Mucosa of rectum (tissue), 2 donors: ENCODE data around the gene DHRS3.

ENCODE experiments used
- H3K27ac ChIP-seq, 2 donors: one replicate each; pipeline ENCODE4 v1.7.0; 2013; ENCODE audit warnings: inconsistent platforms in 2 of 2, low read depth in 2 of 2, low read length in 2 of 2
- H3K27me3 ChIP-seq, 2 donors: one replicate each; pipeline ENCODE4 v1.7.0; 2013; ENCODE audit warnings: low read length in 2 of 2; ENCODE audit not compliant: control insufficient read depth in 2 of 2, insufficient read depth in 2 of 2
- H3K36me3 ChIP-seq, 2 donors: one replicate each; pipeline ENCODE4 v1.7.0; 2013; ENCODE audit warnings: low read length in 2 of 2; ENCODE audit not compliant: control insufficient read depth in 2 of 2, insufficient read depth in 2 of 2
- H3K4me1 ChIP-seq, 2 donors: one replicate each; pipeline ENCODE4 v1.7.0; 2013; ENCODE audit warnings: low read length in 2 of 2, mild to moderate bottlenecking in 1 of 2; ENCODE audit not compliant: control insufficient read depth in 2 of 2, insufficient read depth in 2 of 2
- H3K4me3 ChIP-seq, 2 donors: one replicate each; pipeline ENCODE4 v1.7.0; 2013; ENCODE audit warnings: low read length in 2 of 2
- H3K9ac ChIP-seq, 2 donors: one replicate each; pipeline ENCODE4 v1.7.0; 2013; ENCODE audit warnings: low read length in 2 of 2, low read depth in 1 of 2, mild to moderate bottlenecking in 1 of 2
- H3K9me3 ChIP-seq, 2 donors: one replicate each; pipeline ENCODE4 v1.7.0; 2013; ENCODE audit warnings: low read length in 2 of 2; ENCODE audit not compliant: control insufficient read depth in 2 of 2
- donor health status: healthy.
- donor health status: Normal muscosa, but diverticular disease.

DHRS3 gene

DNA sequence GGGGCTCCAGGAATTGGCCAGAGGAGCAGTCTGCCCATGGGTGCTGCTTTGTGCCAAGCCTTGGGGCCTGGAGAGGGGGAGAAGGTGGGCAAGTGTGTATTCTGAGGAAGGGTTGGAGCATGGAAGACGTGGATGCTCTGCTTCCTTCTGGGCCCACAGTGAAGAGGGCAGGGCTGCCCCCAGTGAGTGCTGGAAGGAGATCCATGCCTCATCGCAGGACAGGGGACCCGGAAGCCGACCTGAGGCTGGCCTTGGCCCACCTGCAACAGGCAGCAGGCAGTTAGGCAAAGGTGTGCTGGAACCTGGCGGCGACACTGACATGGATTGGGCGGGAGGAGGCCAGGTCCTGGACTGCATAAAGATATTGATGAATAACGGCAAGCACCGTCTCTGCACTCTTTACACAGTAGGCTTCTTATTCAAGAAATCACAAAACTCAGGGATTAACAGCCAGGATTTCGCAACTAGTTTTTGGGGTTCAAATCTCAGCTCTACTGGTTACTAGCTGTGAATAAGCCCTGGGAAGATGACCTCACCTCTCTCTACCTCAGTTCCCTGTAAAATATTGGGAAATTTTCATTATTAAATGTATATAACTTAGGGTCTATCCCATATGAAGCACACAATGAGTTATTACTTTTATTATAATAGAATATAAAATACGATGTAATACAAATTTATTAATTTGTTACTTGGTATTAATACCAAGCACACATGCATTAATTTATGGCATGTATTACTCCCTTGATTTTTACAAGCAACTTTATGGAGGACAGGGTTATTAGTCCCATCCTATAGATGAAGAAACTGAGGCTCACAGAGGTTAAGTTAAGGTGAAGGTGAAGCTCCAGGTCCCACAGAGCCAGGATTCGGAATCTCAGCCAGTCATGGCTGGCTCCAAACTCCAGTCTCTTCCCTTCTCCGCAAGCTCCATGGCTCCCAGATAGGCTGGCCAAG, 62.3 kb downstream of the DHRS3 start:
- Histone ChIP-seq H3K36me3 (no peaks in the 10 kb centered on the region), H3K27me3 (no peaks in the 10 kb centered on the region), H3K4me3 (no peak overlapping the region), H3K9ac (no peak overlapping the region), H3K4me1 (peaks cover 0 to 4% of the 10 kb centered on the region in 2 donors), H3K27ac (peak overlapping the region; percentile 17 to 64), H3K9me3 (no peaks in the 10 kb centered on the region)

DNA sequence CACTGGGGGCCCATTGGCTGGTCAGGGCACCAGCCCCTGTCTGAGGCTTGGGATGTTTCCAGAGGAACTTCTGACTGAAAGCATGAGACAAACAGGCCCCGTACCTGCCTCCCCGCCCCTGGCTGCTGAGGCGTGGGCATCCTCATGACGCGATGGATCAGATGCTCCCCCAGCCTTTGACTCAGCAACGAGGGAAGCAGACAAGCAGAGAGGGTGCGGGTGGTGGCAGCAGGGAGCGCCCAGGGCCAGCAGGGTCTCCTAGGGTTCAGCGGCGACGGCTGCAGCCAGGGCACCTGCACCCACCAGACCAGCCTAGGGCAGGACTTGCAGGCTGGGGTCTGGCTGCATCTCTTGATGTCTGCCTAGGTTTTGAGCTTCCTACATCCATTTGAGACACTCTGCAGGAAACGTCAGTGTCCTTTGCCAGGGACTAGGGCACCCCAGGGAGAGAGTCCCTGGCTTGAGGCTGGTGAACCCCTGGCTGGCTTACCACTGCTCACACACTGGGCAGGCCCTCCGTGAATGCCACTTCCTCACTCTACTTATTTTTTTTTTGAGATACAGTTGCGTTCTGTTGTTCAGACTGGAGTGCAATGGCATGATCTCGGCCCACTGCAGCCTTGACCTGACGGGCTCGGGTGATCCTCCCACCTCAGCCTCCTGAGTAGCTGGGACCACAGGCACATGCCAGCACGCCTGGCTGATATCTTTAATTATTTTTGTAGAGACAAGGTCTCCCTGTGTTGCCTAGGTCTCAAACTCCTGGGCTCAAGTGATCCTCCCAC, 63.3 kb downstream of the DHRS3 start:
- H3K9me3 ChIP-seq: no peaks in the 10 kb centered on the region
- H3K4me1 ChIP-seq: peaks cover under 1 to 4% of the 10 kb centered on the region in 2 donors
- H3K27ac ChIP-seq: no peak overlapping the region
- no peaks in the 10 kb centered on the region for H3K27me3 ChIP-seq
- no peaks in the 10 kb centered on the region for H3K36me3 ChIP-seq
- no peak overlapping the region for H3K4me3 ChIP-seq
- H3K9ac ChIP-seq: no peak overlapping the region

DNA sequence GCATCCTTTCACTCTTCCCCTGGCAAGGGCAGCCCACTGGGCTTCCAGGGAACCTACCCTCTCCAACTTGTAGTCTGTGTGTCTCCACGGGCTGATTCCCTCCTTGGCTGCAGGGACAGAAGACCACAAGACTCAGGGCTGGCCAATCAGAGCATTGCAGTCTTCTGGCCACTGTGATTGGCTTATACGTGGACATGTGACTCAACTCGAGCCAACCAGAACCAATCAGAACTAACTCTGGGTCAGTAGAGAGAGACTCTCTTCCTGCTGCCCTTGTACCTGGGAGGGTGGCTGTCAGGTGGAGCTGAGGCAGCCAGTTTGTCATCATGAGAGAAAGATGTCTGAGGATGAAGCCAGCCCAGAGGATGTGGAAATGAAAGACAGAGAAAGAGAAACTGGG, 64.0 kb downstream of the DHRS3 start:
- Histone ChIP-seq H3K27me3 (no peaks in the 10 kb centered on the region), H3K9me3 (no peaks in the 10 kb centered on the region), H3K9ac (no peak overlapping the region), H3K36me3 (no peaks in the 10 kb centered on the region), H3K27ac (no peak overlapping the region), H3K4me1 (peaks cover 6 to 10% of the 10 kb centered on the region in 2 donors), H3K4me3 (no peak overlapping the region)

DNA sequence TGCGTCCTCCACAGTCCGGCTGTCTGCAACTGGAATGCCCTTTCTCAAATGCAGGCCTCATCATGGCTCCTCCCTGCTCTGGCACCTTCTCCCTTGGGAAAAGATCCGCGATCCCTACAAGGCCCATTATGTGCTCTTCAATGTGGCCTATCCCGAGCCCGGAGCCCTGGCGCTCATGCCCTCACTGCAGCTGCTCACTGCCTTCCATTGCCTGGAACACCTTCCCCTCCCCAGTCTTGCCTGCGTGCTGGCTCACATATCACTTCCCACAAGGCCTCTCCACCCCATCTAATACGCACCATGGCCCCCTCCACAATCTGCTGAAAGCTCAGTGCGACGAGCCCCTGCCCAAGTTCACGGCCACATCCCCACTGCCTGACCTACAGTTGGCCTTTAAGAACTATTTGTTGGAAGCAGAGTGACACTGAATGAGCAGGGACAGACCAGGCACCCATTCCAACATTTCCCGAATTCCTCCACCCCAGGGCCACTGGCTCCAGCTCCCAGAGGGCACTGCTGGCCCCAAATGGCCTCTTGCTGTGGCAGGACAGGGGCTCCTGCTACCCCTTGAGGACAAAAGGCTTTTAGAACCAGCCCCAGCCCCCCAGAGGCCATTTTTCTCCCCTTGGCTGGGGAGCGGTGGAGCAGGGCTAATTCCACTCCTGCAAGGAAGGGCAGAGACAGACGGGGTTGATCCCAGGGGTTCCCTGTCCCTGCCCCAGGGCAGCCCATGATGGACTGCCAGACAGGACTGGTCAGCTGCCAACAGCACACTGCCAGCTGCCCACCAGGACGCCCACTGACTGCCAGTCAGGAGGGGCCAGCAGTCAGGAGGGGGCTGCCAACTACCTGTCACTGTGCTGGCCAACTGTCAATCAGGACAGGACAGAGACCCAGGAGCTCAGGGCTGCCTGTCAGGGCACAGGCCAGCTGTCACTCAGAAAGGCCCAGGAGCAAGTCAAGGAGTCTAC, 64.8 kb downstream of the DHRS3 start:
- Histone ChIP-seq H3K9ac (no peak overlapping the region), H3K9me3 (no peaks in the 10 kb centered on the region), H3K4me3 (no peak overlapping the region), H3K4me1 (peaks cover 6 to 12% of the 10 kb centered on the region in 2 donors), H3K27me3 (no peaks in the 10 kb centered on the region), H3K36me3 (no peaks in the 10 kb centered on the region), H3K27ac (no peak overlapping the region)

DNA sequence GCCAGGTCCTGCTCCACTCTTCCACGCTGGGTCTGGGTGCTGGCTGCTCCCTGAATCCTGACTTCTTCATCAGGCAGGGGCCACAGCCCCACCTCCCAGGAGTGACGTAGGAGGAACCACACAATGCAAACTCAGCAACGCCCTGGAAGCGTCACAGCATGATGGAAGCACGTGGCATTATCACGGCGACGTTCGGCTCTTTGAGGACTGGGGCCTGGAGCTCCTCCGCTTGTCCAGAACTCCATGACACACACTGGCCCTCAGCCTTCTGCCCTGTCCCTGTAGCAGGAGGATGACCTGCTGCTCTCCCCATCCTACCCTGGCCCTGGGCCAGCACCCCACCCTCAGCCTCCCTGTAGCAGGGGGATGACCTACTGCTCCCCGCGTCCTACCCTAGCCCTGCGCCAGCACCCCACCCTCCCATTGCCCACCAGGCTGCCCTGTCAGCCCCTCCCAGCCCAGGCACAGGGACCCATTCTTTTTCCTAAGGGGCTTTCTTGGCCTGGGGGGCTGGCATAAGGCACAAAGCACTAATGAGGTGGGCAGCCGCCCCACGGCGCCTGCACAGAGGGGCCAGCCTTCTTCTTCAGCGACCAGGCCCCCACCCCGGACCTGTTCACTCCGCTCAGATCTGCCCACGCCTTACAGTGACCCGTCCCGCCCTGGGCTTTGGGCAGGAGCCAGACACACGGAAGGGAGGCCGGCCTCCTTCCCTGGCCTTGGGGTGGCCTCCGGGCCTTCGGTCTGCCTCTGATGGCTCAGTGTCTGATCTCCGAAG, 65.7 kb downstream of the DHRS3 start:
- Histone ChIP-seq H3K36me3 (no peaks in the 10 kb centered on the region), H3K4me3 (no peak overlapping the region), H3K27ac (no peak overlapping the region), H3K27me3 (no peaks in the 10 kb centered on the region), H3K9me3 (no peaks in the 10 kb centered on the region), H3K9ac (no peak overlapping the region), H3K4me1 (peaks cover 9 to 15% of the 10 kb centered on the region in 2 donors)

DNA sequence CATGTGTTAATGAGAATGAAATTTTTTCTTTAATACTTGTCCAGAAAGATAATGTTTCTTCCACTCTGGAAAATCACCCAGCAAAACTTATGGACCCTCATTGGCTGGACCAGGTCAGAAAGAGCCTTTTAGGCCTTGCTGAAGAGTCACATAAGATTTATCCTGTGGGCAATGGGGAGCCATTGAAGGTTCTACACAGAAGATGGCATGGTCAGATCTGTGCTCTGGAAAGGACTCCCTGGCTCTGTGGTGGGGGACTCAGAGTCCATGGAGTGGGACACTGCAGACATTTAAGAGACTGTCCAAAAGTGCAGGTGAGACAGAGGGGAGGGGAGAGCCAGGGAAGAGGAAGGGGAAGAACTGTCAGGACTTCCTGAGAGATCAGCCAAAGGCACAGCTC, 66.4 kb downstream of the DHRS3 start:
- Histone ChIP-seq H3K36me3 (no peaks in the 10 kb centered on the region), H3K27ac (no peak overlapping the region), H3K27me3 (no peaks in the 10 kb centered on the region), H3K9ac (no peak overlapping the region), H3K4me1 (peaks cover 9 to 11% of the 10 kb centered on the region in 2 donors), H3K4me3 (no peak overlapping the region), H3K9me3 (no peaks in the 10 kb centered on the region)

DNA sequence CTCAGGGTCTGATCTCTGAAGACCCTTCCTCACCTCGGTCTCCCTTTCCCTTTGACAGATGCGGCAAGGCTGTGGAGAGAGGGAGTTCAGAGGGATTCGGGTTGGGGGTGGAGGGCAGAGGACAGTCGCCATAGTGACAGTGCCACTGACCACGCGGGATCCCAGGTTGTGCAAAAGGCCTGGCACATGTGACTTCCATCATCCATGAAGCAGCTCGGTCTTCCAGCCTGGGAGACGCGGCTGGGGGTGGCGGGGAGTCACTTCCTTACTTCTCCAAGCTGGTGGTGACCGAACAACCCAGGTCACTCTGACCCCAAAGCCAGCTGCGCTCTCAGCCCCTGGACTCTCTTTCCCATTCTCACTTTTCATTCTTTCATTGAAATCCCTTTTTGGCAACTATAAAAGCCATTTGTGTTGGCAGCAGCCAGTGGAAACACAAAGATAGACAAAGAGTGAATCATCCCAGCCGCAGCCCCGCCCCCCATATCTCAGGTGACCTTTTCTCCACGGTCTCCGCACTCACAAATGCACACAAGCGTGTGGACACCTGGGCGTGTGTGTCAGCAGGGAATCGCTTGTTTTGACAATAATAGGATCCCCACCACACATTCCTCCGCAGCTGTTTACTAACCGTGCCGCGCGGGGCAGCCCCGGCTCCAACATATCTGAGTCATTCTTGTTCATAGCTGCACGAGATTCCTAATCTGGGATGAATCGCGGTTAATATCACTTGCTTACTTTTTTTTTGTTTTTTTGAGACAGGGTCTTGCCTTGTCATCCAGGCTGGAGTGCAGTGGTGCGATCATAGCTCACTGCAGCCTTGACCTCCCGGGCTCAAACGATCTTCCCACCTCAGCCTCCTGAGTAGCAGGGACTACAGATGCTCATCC, 68.3 kb downstream of the DHRS3 start:
- Histone ChIP-seq H3K9ac (peak overlapping the region; percentile 6 to 8), H3K4me3 (peak overlapping the region in 1 of 2 donors; percentile 16), H3K27me3 (no peaks in the 10 kb centered on the region), H3K36me3 (no peaks in the 10 kb centered on the region), H3K9me3 (no peaks in the 10 kb centered on the region), H3K27ac (peak overlapping the region; percentile 48 to 67), H3K4me1 (peaks cover 9 to 11% of the 10 kb centered on the region in 2 donors)

DNA sequence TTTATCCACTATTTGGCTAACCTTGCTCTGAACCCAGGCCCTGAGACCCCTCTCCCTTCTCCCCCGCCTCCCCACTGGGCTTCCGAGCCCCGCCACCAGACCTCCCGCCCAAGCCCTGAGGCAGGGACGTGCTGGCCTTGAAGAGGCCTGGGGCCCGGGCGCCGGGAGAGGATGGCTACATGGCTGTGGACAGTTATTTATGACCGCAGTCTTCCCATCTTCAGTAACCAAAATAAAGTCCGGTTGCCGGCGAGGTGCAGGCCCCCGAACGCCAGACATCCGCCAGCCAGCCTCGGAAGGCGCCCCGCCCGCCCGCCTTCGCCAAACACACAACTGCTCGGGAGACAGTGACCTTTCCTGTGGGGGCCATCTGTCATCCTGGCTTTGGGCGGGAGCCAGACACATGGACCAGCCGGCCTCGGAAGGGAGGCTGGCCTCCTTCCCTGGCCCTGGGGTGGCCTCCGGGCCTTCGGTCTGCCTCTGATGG, 69.0 kb downstream of the DHRS3 start:
- Histone ChIP-seq H3K36me3 (no peaks in the 10 kb centered on the region), H3K27me3 (no peaks in the 10 kb centered on the region), H3K4me1 (peaks cover 11 to 12% of the 10 kb centered on the region in 2 donors), H3K9ac (no peak overlapping the region), H3K9me3 (no peaks in the 10 kb centered on the region), H3K27ac (peak overlapping the region; percentile 48 to 67), H3K4me3 (no peak overlapping the region)
